Ascending aorta (tissue), 2 donors: ENCODE data around the gene METTL15. TPM values are rescaled to one million over a fixed set of nuclear protein-coding genes. Genes with fewer than 3 reads are reported as not detected.
"Not testable (repeated sequence)": the region's sequence is repeated elsewhere in the genome, so short reads cannot be mapped to it uniquely, and the experiment has no call there.

Experiments used
- DNase-seq, 2 donors: peaks; one replicate each; pipeline ENCODE4 v3.0.0-alpha.2; 2019; ENCODE audit warnings: low spot score in 2 of 2
- H3K27ac ChIP-seq, 2 donors: fragments of 200-600 bp; sonication (generic); one replicate each; pipeline ENCODE4 v1.5.1; 2016 to 2017; ENCODE audit warnings: mild to moderate bottlenecking in 1 of 2
- H3K27me3 ChIP-seq: fragments of 200-600 bp; sonication (generic); one replicate; pipeline ENCODE4 v1.5.1; 2017
- H3K36me3 ChIP-seq, 2 donors: fragments of 200-600 bp; sonication (generic); one replicate each; pipeline ENCODE4 v1.5.1; 2016
- H3K4me1 ChIP-seq, 2 donors: fragments of 200-600 bp; sonication (generic); one replicate each; pipeline ENCODE4 v1.5.1; 2016 to 2017; ENCODE audit warnings: mild to moderate bottlenecking in 1 of 2
- H3K4me3 ChIP-seq, 2 donors: fragments of 200-600 bp; sonication (generic); one replicate each; pipeline ENCODE4 v1.5.1; 2016 to 2017; ENCODE audit warnings: mild to moderate bottlenecking in 1 of 2
- H3K9me3 ChIP-seq, 2 donors: fragments of 200-600 bp; sonication (generic); one replicate each; pipeline ENCODE4 v1.5.1; 2016
- intact Hi-C: fragments of 100-400 bp; cut with DNase I; formaldehyde crosslinking; loops from one replicate; pipeline ENCODE4 v1.15.1; 2023
- total RNA-seq: library from RNA; depleted of rRNA; stranded (reverse); fragments of >200 nt; gene quantifications from one replicate; pipeline ENCODE4 v1.1.0, GENCODE V29; 2016
- TF ChIP-seq, protein P1 (sequence below), 3 experiments: fragments of 200-600 bp in 2 of 3; fragments of 450-650 bp in 1 of 3; sonication (generic) in 2 of 3; IDR thresholded peaks; one replicate each; pipeline ENCODE4 v1.5.1; 2016 to 2019; ENCODE audit warnings: antibody characterized with exemption in 3 of 3, mild to moderate bottlenecking in 1 of 3, moderate library complexity in 1 of 3

The METTL15 gene
- total RNA-seq, 1 donor from 2014 or later, result 0.32 TPM

DNA sequence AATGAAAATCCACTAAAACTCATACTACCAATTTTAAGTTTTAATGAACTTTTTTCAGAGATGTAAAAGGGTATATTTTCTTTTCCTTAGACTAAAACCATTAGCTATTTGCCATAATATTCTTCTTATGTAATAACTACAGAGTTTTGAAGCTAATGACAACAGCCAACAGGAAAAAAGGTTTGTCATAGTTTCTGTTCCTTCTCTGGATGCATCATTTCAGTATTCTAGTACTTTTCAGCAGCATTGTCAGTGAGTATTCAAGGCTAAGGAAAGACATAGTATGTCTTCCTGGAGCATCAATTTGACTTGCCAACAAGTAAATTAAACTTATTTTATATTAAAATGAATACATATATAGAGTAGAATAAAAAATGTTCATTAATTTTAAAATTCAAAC lies 166.0 kb downstream of the METTL15 start:
- Histone ChIP-seq H3K27ac (no peak overlapping the region), H3K36me3 (no peaks in the 10 kb centered on the region), H3K9me3 (no peaks in the 10 kb centered on the region), H3K4me1 (no peaks in the 10 kb centered on the region), H3K27me3 (no peaks in the 10 kb centered on the region), H3K4me3 (no peak overlapping the region)
- intact Hi-C loops, result no loop called here
- DNase-seq, result no peak
- TF ChIP-seq, protein P1, sequence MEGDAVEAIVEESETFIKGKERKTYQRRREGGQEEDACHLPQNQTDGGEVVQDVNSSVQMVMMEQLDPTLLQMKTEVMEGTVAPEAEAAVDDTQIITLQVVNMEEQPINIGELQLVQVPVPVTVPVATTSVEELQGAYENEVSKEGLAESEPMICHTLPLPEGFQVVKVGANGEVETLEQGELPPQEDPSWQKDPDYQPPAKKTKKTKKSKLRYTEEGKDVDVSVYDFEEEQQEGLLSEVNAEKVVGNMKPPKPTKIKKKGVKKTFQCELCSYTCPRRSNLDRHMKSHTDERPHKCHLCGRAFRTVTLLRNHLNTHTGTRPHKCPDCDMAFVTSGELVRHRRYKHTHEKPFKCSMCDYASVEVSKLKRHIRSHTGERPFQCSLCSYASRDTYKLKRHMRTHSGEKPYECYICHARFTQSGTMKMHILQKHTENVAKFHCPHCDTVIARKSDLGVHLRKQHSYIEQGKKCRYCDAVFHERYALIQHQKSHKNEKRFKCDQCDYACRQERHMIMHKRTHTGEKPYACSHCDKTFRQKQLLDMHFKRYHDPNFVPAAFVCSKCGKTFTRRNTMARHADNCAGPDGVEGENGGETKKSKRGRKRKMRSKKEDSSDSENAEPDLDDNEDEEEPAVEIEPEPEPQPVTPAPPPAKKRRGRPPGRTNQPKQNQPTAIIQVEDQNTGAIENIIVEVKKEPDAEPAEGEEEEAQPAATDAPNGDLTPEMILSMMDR (IDR thresholded peaks at IDR 0.05), result no peak

DNA sequence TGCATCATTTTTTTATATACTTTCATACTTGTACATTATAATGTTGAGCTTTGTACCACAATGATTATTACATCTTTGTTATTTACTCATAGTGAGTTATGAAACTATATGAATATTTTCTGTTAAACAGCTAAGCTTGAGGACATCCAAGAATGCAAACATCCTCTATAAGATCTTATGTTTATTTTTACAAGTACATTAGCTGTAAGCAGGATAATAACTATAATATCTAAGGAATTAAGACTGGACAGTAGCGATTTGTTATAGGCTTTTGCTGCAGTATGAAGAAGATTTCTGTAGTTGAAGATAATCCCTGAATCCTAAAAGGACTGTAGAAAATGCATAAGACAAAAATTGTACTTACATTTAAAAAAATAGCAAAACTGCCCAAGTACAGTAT lies 176.0 kb downstream of the METTL15 start:
- no peak for DNase-seq
- Histone ChIP-seq H3K36me3 (no peaks in the 10 kb centered on the region), H3K27me3 (no peaks in the 10 kb centered on the region), H3K9me3 (no peaks in the 10 kb centered on the region), H3K4me3 (no peak overlapping the region), H3K27ac (no peak overlapping the region), H3K4me1 (no peaks in the 10 kb centered on the region)
- intact Hi-C loops, result no loop called here
- TF ChIP-seq, protein P1 (IDR thresholded peaks at IDR 0.05), result no peak

DNA sequence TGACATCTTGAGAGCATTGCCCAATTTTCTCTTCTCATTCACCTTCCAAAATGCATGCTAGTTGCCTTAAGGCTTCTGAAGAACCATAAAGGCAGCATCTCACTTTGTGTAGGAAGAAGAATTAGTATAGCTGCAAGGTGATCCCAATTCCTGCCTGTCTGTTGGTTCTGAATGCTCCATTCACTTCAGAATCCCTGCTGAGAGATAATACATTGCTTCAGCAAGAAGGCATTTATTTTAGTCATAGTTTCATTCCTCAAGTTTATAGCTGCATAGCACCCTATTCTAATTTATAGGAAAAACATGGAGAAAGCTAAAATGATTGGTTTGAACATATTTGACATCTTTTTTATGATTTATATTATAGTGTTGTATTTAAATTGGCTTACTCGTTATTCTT lies 181.3 kb downstream of the METTL15 start:
- Histone ChIP-seq H3K36me3 (peaks cover 0 to 8% of the 10 kb centered on the region in 2 donors), H3K9me3 (no peaks in the 10 kb centered on the region), H3K4me1 (no peaks in the 10 kb centered on the region), H3K27me3 (no peaks in the 10 kb centered on the region), H3K27ac (no peak overlapping the region), H3K4me3 (no peak overlapping the region)
- TF ChIP-seq, protein P1 (IDR thresholded peaks at IDR 0.05), result no peak
- no peak for DNase-seq
- intact Hi-C loops, result no loop called here

DNA sequence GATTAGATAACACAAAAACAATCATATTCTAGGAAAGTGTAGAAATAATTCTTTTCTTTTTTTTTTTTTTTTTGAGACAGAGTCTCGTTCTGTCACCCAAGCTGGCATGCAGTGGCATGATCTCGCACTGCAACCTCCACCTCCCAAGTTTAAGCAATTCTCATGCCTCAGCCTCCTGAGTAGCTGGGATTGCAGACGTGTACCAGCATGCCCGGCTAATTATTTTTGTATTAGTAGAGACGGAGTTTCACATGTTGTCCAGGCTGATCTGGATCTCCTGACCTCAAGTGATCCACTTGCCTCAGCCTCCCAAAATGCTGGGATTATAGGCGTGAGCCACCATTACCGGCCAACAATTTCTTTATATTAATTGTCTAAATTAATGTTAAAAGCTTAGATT lies 182.8 kb downstream of the METTL15 start:
- intact Hi-C loops, H3K9me3 ChIP-seq, H3K4me3 ChIP-seq, H3K27me3 ChIP-seq, H3K27ac ChIP-seq, H3K4me1 ChIP-seq, H3K36me3 ChIP-seq, DNase-seq: not testable (repeated sequence)

DNA sequence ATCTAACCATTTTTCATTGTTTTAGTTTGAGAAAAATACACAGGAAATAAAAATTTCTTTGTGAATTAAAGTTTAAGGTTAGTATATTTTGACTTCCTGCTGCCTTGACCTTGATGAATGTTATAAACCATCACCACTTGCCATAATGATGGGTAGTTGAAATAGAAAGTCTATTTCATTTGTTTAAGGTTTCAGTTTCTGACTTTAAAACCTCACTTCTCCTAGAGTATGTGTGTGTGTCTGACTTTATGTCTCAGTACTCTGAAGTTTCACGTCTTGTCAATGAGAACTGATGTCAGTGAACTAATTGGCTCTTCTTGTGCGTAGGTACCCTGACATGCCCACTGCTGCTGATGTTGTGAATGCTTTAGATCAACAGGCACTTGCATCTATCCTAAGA lies 188.2 kb downstream of the METTL15 start:
- no peaks in the 10 kb centered on the region for H3K4me1 ChIP-seq
- DNase-seq, result no peak
- TF ChIP-seq, protein P1 (IDR thresholded peaks at IDR 0.05), result no peak
- intact Hi-C loops, result no loop called here
- H3K4me3 ChIP-seq, result no peak overlapping the region
- no peaks in the 10 kb centered on the region for H3K27me3 ChIP-seq
- peaks cover 0 to 14% of the 10 kb centered on the region in 2 donors for H3K36me3 ChIP-seq
- no peak overlapping the region for H3K27ac ChIP-seq
- no peaks in the 10 kb centered on the region for H3K9me3 ChIP-seq

DNA sequence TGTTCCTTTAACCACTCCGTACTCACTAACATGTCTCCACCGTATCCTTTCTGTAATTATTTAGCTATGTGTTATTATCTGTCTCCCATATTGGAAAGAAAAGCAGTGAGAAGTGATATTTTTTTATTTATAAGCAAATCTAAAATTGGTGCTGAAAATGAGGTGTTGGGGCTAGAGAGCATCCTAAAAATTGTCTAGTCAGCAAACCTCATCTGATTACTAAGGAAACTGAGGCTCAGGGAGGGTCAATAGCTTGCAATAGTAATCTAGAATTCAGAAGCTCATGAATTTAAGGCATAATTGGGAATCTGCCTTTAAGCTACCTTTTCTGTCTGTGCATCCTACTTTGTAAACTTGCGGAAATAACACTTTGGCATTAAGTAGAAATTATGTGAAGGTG lies 190.0 kb downstream of the METTL15 start:
- Histone ChIP-seq H3K27me3 (no peaks in the 10 kb centered on the region), H3K4me1 (no peaks in the 10 kb centered on the region), H3K36me3 (peaks cover 0 to 12% of the 10 kb centered on the region in 2 donors), H3K27ac (no peak overlapping the region), H3K4me3 (no peak overlapping the region), H3K9me3 (no peaks in the 10 kb centered on the region)
- intact Hi-C loops, result no loop called here
- TF ChIP-seq, protein P1 (IDR thresholded peaks at IDR 0.05), result no peak
- DNase-seq, result no peak
